Prostate gland (tissue), 2 donors: ENCODE measurements around the gene SGSM1. TPM values are rescaled to one million over a fixed set of nuclear protein-coding genes. Genes with fewer than 3 reads are reported as not detected.

Source experiments
- DNase-seq: peaks from one replicate; pipeline ENCODE4 v3.0.0-alpha.2; 2019; ENCODE audit warnings: low spot score
- H3K27ac ChIP-seq, 2 donors: fragments of 200-600 bp; sonication (generic); 2 replicates each; pipeline ENCODE4 v1.5.1; 2017 to 2019
- H3K27me3 ChIP-seq: fragments of 200-600 bp; sonication (generic); replicated peaks from 2 replicates; pipeline ENCODE4 v1.5.1; 2019; ENCODE audit not compliant: insufficient read depth
- H3K36me3 ChIP-seq, 2 donors: fragments of 200-600 bp; sonication (generic); 1 replicate in 1 of 2; 2 replicates in 1 of 2; pipeline versions ENCODE4 v1.5.1 to v1.8.1; 2017 to 2019
- H3K4me1 ChIP-seq: fragments of 200-600 bp; sonication (generic); replicated peaks from 2 replicates; pipeline ENCODE4 v1.5.1; 2019
- H3K4me3 ChIP-seq, 2 donors: fragments of 200-600 bp; sonication (generic); 2 replicates each; pipeline ENCODE4 v1.5.1; 2017 to 2019
- H3K9me3 ChIP-seq: fragments of 200-600 bp; sonication (generic); 2 replicates; pipeline ENCODE4 v1.5.1; 2017
- CTCF ChIP-seq, 4 experiments: fragments of 200-600 bp in 2 of 4; fragments of 450-650 bp in 2 of 4; sonication (generic) in 2 of 4; IDR thresholded peaks; 1 replicate in 3 of 4; 2 replicates in 1 of 4; pipeline ENCODE4 v1.5.1; 2016 to 2019; ENCODE audit warnings: antibody characterized with exemption in 4 of 4, mild to moderate bottlenecking in 2 of 4, moderate library complexity in 2 of 4
- POLR2A ChIP-seq: fragments of 450-650 bp; IDR thresholded peaks from one replicate; pipeline ENCODE4 v1.6.1; 2016; ENCODE audit warnings: antibody characterized with exemption, mild to moderate bottlenecking
- POLR2AphosphoS5 ChIP-seq: sonication (generic); formaldehyde crosslinking; IDR thresholded peaks from one replicate; pipeline ENCODE4 v1.6.1; 2017; ENCODE audit warnings: antibody characterized with exemption
- WGBS: methylation state at CpG from one replicate; pipeline ENCODE4 v1.1.5; 2018; 5-methylcytosine and 5-hydroxymethylcytosine counted together
- intact Hi-C: fragments of 100-400 bp; cut with DNase I; formaldehyde crosslinking; loops from one replicate; pipeline ENCODE4 v1.14.2; 2022
- total RNA-seq, 2 donors: library from RNA; depleted of rRNA; stranded (reverse); fragments of >200 nt; gene quantifications; one replicate each; pipeline ENCODE4 v1.1.0, GENCODE V29; 2016

Gene SGSM1
- total RNA-seq, 2 donors from 2014 or later = 4.1 to 7.7 TPM

- peak overlapping the region in 1 of 2 donors; percentile 56 for H3K4me3 ChIP-seq
- no peaks in the 10 kb centered on the region for H3K36me3 ChIP-seq
- no peaks in the 10 kb centered on the region for H3K9me3 ChIP-seq
- WGBS = 50% methylated on average over 11 of the region's 11 CpGs
- intact Hi-C loops = no loop called here
- H3K27me3 ChIP-seq = no peaks in the 10 kb centered on the region
- peak; percentile 45 for DNase-seq
- no peak overlapping the region for H3K27ac ChIP-seq
- TF ChIP-seq POLR2AphosphoS5 = peak; percentile 24
- TF ChIP-seq CTCF (IDR thresholded peaks at IDR 0.05) = no peak
- no peak for TF ChIP-seq POLR2A
- peaks cover 5% of the 10 kb centered on the region for H3K4me1 ChIP-seq
These were observed 1.4 kb downstream of the SGSM1 start for GRCh38 chr22:24807284-24807950.

- intact Hi-C loops = no loop called here
- DNase-seq = no peak
- TF ChIP-seq POLR2A (no peak), POLR2AphosphoS5 (no peak), CTCF (IDR thresholded peaks at IDR 0.05) (no peak)
- Histone ChIP-seq H3K27ac (no peak overlapping the region), H3K9me3 (no peaks in the 10 kb centered on the region), H3K27me3 (no peaks in the 10 kb centered on the region), H3K4me1 (peaks cover 5% of the 10 kb centered on the region), H3K36me3 (no peaks in the 10 kb centered on the region), H3K4me3 (no peak overlapping the region)
- 41% methylated on average over 2 of the region's 2 CpGs for WGBS
These were observed 3.3 kb downstream of the SGSM1 start for GRCh38 chr22:24809331-24809730.

- Histone ChIP-seq H3K27ac (no peak overlapping the region), H3K4me3 (no peak overlapping the region), H3K36me3 (no peaks in the 10 kb centered on the region), H3K9me3 (no peaks in the 10 kb centered on the region), H3K27me3 (no peaks in the 10 kb centered on the region), H3K4me1 (peaks cover 5% of the 10 kb centered on the region)
- peak; percentile 62 for DNase-seq
- intact Hi-C loops = no loop called here
- WGBS = 52% methylated on average over 14 of the region's 14 CpGs
- TF ChIP-seq POLR2AphosphoS5 = peak; percentile 74
- TF ChIP-seq POLR2A = no peak
- no peak for TF ChIP-seq CTCF (IDR thresholded peaks at IDR 0.05)
These were observed 4.2 kb downstream of the SGSM1 start for GRCh38 chr22:24810043-24810749.

- Histone ChIP-seq H3K27ac (no peak overlapping the region), H3K36me3 (no peaks in the 10 kb centered on the region), H3K4me1 (no peaks in the 10 kb centered on the region), H3K4me3 (no peak overlapping the region), H3K9me3 (no peaks in the 10 kb centered on the region), H3K27me3 (no peaks in the 10 kb centered on the region)
- TF ChIP-seq POLR2AphosphoS5 = no peak
- TF ChIP-seq POLR2A = no peak
- no peak for TF ChIP-seq CTCF (IDR thresholded peaks at IDR 0.05)
- no peak for DNase-seq
- 71% methylated on average over 13 of the region's 13 CpGs for WGBS
- intact Hi-C loops = no loop called here
These were observed 7.2 kb downstream of the SGSM1 start for GRCh38 chr22:24812950-24813775.
